ENCODE data around the gene STK33.

The STK33 gene

GRCh38 chr11:8354622-8355415 lies 239.2 kb downstream of the STK33 start:
- no peak for DNase-seq (ENCODE audit: low read depth, low spot score)
- in situ Hi-C loops (cut with HindIII; ENCODE audit: low sequenced_read_pairs) = no loop called here
- TF ChIP-seq CTCF (IDR thresholded peaks at IDR 0.05; ENCODE audit: low read depth, low read length) = no peak
- no peak overlapping the region for H3K4me3 ChIP-seq (ENCODE audit: low read depth, low read length)

GRCh38 chr11:8352876-8353505 lies 241.0 kb downstream of the STK33 start:
- no peak for DNase-seq (ENCODE audit: low read depth, low spot score)
- in situ Hi-C loops (cut with HindIII; ENCODE audit: low sequenced_read_pairs) = no loop called here
- no peak for TF ChIP-seq CTCF (IDR thresholded peaks at IDR 0.05; ENCODE audit: low read depth, low read length)
- H3K4me3 ChIP-seq (ENCODE audit: low read depth, low read length) = no peak overlapping the region

- in situ Hi-C loops (cut with HindIII; ENCODE audit: low sequenced_read_pairs) = no loop called here
- no peak for DNase-seq (ENCODE audit: low read depth, low spot score)
Measured at GRCh38 chr11:8352103-8352875, 241.7 kb downstream of the STK33 start.

GRCh38 chr11:8351223-8351622 lies 242.8 kb downstream of the STK33 start:
- in situ Hi-C loops (cut with HindIII; ENCODE audit: low sequenced_read_pairs) = no loop called here
- no peak overlapping the region for H3K4me3 ChIP-seq (ENCODE audit: low read depth, low read length)

More at GRCh38 chr11:8352103-8352875, 241.7 kb downstream of the STK33 start:
- TF ChIP-seq CTCF (IDR thresholded peaks at IDR 0.05; ENCODE audit: low read depth, low read length) = no peak
- H3K4me3 ChIP-seq (ENCODE audit: low read depth, low read length) = no peak overlapping the region

GRCh38 chr11:8347978-8348377 lies 246.1 kb downstream of the STK33 start:
- no peak for DNase-seq (ENCODE audit: low read depth, low spot score)
- in situ Hi-C loops (cut with HindIII; ENCODE audit: low sequenced_read_pairs) = no loop called here
- TF ChIP-seq CTCF (IDR thresholded peaks at IDR 0.05; ENCODE audit: low read depth, low read length) = no peak
- H3K4me3 ChIP-seq (ENCODE audit: low read depth, low read length) = no peak overlapping the region

More at GRCh38 chr11:8351223-8351622, 242.8 kb downstream of the STK33 start:
- no peak for TF ChIP-seq CTCF (IDR thresholded peaks at IDR 0.05; ENCODE audit: low read depth, low read length)
- DNase-seq (ENCODE audit: low read depth, low spot score) = no peak

- DNase-seq (ENCODE audit: low read depth, low spot score) = no peak
- in situ Hi-C loops (cut with HindIII; ENCODE audit: low sequenced_read_pairs) = no loop called here
- no peak for TF ChIP-seq CTCF (IDR thresholded peaks at IDR 0.05; ENCODE audit: low read depth, low read length)
- H3K4me3 ChIP-seq (ENCODE audit: low read depth, low read length) = no peak overlapping the region
Measured at GRCh38 chr11:8346157-8346755, 247.8 kb downstream of the STK33 start.

All from astrocyte of the spinal cord (primary cell).